HG02798 (cell line): ENCODE results near the gene RTN3.

Source experiments
- ATAC-seq: cut with Tn5 transposase; IDR thresholded peaks from one replicate; pipeline ENCODE4 v1.9.1; 2021; ENCODE audit warnings: mild to moderate bottlenecking; ENCODE audit not compliant: unreplicated experiment, poor library complexity

The RTN3 gene

DNA sequence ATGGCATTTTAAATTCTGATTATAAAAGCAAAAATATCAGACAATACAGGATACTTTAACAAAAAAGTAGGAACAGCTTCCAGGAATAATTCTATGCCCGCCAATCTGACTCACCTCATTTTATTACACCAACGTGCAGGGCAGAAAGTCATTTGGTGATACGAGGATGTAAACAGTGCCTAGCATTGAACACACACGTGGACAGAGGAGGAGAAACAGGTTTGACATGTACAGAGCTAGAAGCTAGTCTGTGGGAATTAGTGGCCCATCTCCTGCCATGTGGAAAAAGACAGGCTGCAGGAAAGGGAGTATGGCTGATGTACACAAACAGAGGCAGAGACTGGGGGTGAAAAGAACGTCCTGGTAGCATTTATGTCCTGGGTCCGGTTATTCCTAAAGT, 123.0 kb downstream of the RTN3 start:
- ATAC-seq = no peak

DNA sequence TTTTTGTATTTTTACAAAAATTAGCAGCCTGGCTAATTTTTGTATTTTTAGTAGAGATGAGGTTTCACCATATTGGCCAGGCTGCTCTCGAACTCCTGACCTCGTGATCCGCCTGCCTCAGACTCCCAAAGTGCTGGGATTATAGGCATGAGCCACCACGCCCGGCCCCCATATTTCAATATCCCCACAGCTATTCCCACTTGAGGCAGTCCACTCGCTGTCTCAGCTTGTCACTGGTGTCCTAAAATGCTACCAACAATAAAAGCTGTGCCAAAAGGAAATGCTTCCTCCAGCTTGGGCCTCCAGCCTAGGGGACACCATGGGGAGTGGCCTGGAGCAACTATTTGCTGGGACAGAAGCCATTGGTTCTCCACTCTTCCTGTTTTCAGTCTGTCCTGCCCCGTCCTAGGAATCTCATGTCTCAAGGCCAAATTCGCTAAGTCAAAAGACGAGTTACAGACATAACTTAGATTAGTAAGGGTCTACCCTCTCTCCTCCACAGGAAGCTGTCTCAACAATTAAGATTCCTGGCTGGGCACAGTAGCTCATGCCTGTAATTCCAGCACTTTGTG, 124.6 kb downstream of the RTN3 start:
- ATAC-seq = no peak
